ENCODE results near the gene TIGIT.

- no peak for TF ChIP-seq CTCF (IDR thresholded peaks at IDR 0.05)
- TF ChIP-seq POLR2A (IDR thresholded peaks at IDR 0.05), result no peak
- TF ChIP-seq EP300 (IDR thresholded peaks at IDR 0.05), result no peak
These were observed 23.8 kb upstream of the TIGIT start for GRCh38 chr3:114270019-114270418.

All from ovary (tissue), 3 donors.